Natural killer cell (primary cell): ENCODE results near the gene TPGS1. TPM values are rescaled to one million over a fixed set of nuclear protein-coding genes. Genes with fewer than 3 reads are reported as not detected.

Experiments used
- ATAC-seq, 3 donors: fragments of 150-1000 bp in 2 of 3; fragments of 200-7000 bp in 1 of 3; cut with Tn5 transposase; 1 replicate in 1 of 3; 2 replicates in 2 of 3; pipeline ENCODE4 v1.10.0; 2021; ENCODE audit warnings: mild to moderate bottlenecking in 2 of 3, moderate library complexity in 2 of 3
- DNase-seq, 2 donors: peaks; one replicate each; pipeline versions ENCODE4 v3.0.0 to v3.0.0-alpha.2; 2013 to 2021; ENCODE audit warnings: mixed read lengths in 1 of 2
- H3K27ac ChIP-seq: one replicate; pipeline ENCODE4 v1.5.1; 2013; ENCODE audit warnings: mild to moderate bottlenecking, low read length
- H3K27me3 ChIP-seq: one replicate; pipeline ENCODE4 v1.6.1; 2013; ENCODE audit warnings: low read length; ENCODE audit not compliant: control insufficient read depth, insufficient read depth
- H3K36me3 ChIP-seq: one replicate; pipeline ENCODE4 v1.6.1; 2013; ENCODE audit warnings: low read length; ENCODE audit not compliant: control insufficient read depth, insufficient read depth
- H3K4me1 ChIP-seq: one replicate; pipeline ENCODE4 v1.6.1; 2013; ENCODE audit warnings: low read length; ENCODE audit not compliant: control insufficient read depth, insufficient read depth
- H3K4me3 ChIP-seq: one replicate; pipeline ENCODE4 v1.5.1; 2013; ENCODE audit warnings: low read length
- H3K9me3 ChIP-seq: one replicate; pipeline ENCODE4 v1.6.1; 2013; ENCODE audit warnings: low read length; ENCODE audit not compliant: control insufficient read depth, insufficient read depth
- H3K27ac Mint-ChIP-seq, 2 donors: one replicate each; pipeline ENCODE4 v1.8.0; 2022; ENCODE audit warnings: mild to moderate bottlenecking in 2 of 2, mixed read lengths in 2 of 2, moderate library complexity in 1 of 2
- H3K27me3 Mint-ChIP-seq, 2 donors: one replicate each; pipeline ENCODE4 v1.8.0; 2022; ENCODE audit warnings: low read depth in 2 of 2, mixed read lengths in 2 of 2
- H3K36me3 Mint-ChIP-seq: one replicate; pipeline ENCODE4 v1.8.0; 2022; ENCODE audit warnings: mixed read lengths
- H3K4me1 Mint-ChIP-seq, 2 donors: one replicate each; pipeline ENCODE4 v1.8.0; 2022; ENCODE audit warnings: mixed read lengths in 2 of 2
- H3K4me3 Mint-ChIP-seq: one replicate; pipeline ENCODE4 v1.8.0; 2022; ENCODE audit warnings: mild to moderate bottlenecking, moderate library complexity, mixed read lengths
- H3K9me3 Mint-ChIP-seq, 2 donors: one replicate each; pipeline ENCODE4 v1.8.0; 2022; ENCODE audit warnings: mixed read lengths in 2 of 2
- WGBS: methylation state at CpG from one replicate; pipeline ENCODE4 v1.1.7; 2013; ENCODE audit warnings: missing lambda C conversion rate; ENCODE audit not compliant: insufficient coverage; 5-methylcytosine and 5-hydroxymethylcytosine counted together
- intact Hi-C: fragments of 100-400 bp; cut with micrococcal nuclease; formaldehyde crosslinking; loops from one replicate; pipeline ENCODE4 v1.14.2; 2022
- total RNA-seq, 4 donors: library from RNA; stranded (reverse); fragments of 120-200 nt in 1 of 4; gene quantifications; one replicate each; pipeline versions ENCODE4 v1.2.3 to v1.2.4, GENCODE V29; 2013 to 2022
- TF ChIP-seq, protein P1 (sequence below): fragments of 200-600 bp; IDR thresholded peaks from one replicate; pipeline ENCODE4 v1.8.0; 2022; ENCODE audit warnings: antibody characterized with exemption

Gene TPGS1
- total RNA-seq, 3 donors from 2014 or later (not counting 1 experiment from before 2014, with no cell fraction given) = 18.7 to 20.6 (median 18.9) TPM

DNA sequence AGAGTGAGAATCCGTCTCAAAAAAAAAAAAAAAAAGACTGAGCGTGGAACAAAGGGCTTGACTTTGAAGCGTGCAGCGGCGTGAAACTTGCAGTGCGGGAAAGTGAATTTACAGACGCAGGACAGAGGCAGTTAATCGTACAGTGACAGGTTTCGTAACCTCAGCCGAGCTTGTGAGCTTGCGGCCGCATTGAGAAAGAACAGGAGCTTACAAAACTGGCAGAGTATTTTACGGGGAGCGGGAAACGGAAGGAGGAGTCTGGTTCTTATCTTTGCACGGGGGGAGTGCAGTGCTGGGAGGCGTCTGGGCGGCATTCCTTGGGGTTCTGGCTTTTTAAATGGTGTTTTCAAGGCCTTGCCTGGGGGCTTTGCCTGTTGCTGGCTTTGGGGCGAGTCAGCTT lies 59.1 kb downstream of the TPGS1 start:
- H3K27ac ChIP-seq = no peak overlapping the region
- Mint-ChIP-seq H3K36me3 (no peaks in the 10 kb centered on the region), H3K9me3 (no peaks in the 10 kb centered on the region), H3K27ac (no peak overlapping the region), H3K4me1 (peaks cover 7 to 11% of the 10 kb centered on the region in 2 donors), H3K27me3 (no peaks in the 10 kb centered on the region), H3K4me3 (peak overlapping the region; percentile 28)
- H3K4me1 ChIP-seq = peaks cover 7% of the 10 kb centered on the region
- DNase-seq (peak in 1 of 2 donors; percentile 12), ATAC-seq (peak in 1 of 3 donors; percentile 35)
- H3K9me3 ChIP-seq = no peaks in the 10 kb centered on the region
- 92% methylated on average over 18 of the region's 19 CpGs for WGBS
- TF ChIP-seq, protein P1, sequence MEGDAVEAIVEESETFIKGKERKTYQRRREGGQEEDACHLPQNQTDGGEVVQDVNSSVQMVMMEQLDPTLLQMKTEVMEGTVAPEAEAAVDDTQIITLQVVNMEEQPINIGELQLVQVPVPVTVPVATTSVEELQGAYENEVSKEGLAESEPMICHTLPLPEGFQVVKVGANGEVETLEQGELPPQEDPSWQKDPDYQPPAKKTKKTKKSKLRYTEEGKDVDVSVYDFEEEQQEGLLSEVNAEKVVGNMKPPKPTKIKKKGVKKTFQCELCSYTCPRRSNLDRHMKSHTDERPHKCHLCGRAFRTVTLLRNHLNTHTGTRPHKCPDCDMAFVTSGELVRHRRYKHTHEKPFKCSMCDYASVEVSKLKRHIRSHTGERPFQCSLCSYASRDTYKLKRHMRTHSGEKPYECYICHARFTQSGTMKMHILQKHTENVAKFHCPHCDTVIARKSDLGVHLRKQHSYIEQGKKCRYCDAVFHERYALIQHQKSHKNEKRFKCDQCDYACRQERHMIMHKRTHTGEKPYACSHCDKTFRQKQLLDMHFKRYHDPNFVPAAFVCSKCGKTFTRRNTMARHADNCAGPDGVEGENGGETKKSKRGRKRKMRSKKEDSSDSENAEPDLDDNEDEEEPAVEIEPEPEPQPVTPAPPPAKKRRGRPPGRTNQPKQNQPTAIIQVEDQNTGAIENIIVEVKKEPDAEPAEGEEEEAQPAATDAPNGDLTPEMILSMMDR = no peak
- no peak overlapping the region for H3K4me3 ChIP-seq
- intact Hi-C loops = no loop called here
- no peaks in the 10 kb centered on the region for H3K27me3 ChIP-seq
- no peaks in the 10 kb centered on the region for H3K36me3 ChIP-seq

DNA sequence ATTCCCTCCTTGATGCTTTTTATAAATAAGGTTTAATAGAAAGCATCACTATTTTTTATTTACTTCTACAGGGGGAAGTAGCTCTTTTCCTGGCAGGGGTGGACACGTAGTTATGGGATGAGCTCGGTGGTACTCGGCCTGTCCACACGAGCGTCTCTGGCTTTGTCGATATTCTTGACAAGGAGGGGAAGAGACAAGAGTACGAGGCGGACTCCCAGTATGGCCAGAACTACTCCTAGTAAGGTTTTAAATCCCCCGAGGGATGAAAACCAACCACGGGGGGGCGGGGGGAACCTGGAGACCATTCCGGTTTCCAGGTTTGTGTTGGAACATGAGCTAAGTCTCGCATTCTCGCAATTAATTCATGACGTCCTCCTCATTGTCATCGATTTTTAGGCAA lies 59.5 kb downstream of the TPGS1 start:
- H3K4me1 Mint-ChIP-seq = peaks cover 12 to 16% of the 10 kb centered on the region in 2 donors
- Histone ChIP-seq H3K4me1 (peaks cover 11% of the 10 kb centered on the region), H3K27me3 (no peaks in the 10 kb centered on the region), H3K27ac (no peak overlapping the region), H3K9me3 (no peaks in the 10 kb centered on the region), H3K4me3 (no peak overlapping the region), H3K36me3 (no peaks in the 10 kb centered on the region)
- H3K27ac Mint-ChIP-seq = no peak overlapping the region
- ATAC-seq (no peak), DNase-seq (no peak)
- no peaks in the 10 kb centered on the region for H3K9me3 Mint-ChIP-seq
- H3K36me3 Mint-ChIP-seq = no peaks in the 10 kb centered on the region
- WGBS = 89% methylated on average over 16 of the region's 16 CpGs
- intact Hi-C loops = no loop called here
- TF ChIP-seq, protein P1 = no peak
- H3K27me3 Mint-ChIP-seq = no peaks in the 10 kb centered on the region
- no peak overlapping the region for H3K4me3 Mint-ChIP-seq

DNA sequence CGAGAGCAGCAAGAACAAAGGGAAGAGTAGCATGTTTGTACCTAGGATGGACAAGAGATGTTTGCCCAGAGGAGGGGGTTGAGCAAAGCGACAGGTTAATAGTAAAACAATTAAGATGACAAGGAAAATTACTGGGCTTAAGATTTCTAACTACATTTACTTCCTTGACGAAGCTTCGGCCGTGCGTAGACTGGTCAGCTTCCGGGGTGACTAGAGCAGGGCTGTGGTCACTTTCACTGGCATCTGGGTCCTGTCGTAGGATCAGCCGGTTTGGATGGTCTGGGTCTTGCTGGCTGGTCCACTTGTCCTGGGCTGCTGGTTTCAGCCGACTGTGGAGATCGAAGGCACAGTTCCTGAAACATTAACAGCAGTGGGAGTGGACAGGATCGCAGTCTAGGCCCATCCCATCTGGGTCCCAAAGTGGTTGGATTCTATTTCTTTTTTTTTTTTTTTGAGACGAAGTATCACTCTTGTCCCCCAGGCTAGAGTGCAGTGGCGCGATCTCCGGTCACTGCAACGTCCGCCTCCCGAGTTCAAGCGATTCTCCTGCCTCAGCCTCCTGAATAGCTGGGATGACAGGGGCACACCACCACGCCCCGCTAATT lies 60.1 kb downstream of the TPGS1 start:
- Histone ChIP-seq H3K36me3 (no peaks in the 10 kb centered on the region), H3K9me3 (no peaks in the 10 kb centered on the region), H3K4me1 (peaks cover 11% of the 10 kb centered on the region), H3K27ac (no peak overlapping the region), H3K4me3 (no peak overlapping the region), H3K27me3 (no peaks in the 10 kb centered on the region)
- Mint-ChIP-seq H3K4me1 (peaks cover 16 to 20% of the 10 kb centered on the region in 2 donors), H3K27me3 (no peaks in the 10 kb centered on the region), H3K9me3 (no peaks in the 10 kb centered on the region), H3K4me3 (no peak overlapping the region), H3K27ac (no peak overlapping the region), H3K36me3 (no peaks in the 10 kb centered on the region)
- 95% methylated on average over 22 of the region's 22 CpGs for WGBS
- ATAC-seq (no peak), DNase-seq (no peak)
- intact Hi-C loops = no loop called here
- TF ChIP-seq, protein P1 = no peak

Other genes with a start within 250 kb of the TPGS1 start
- gene PLPP2, start 216.1 kb upstream of the TPGS1 start, total RNA-seq = 1 to 10 TPM in 2 of 3 donors, under 1 TPM in 1; 0.85 to 6.2 (median 1.0) TPM
- 10 to 100 TPM; 14.8 to 17.7 (median 15.4) TPM for gene MIER2, start 162.7 kb upstream of the TPGS1 start, total RNA-seq
- not detected for gene C2CD4C, start 98.3 kb upstream of the TPGS1 start, total RNA-seq
- gene SHC2, start 46.5 kb upstream of the TPGS1 start, total RNA-seq = under 1 TPM in 1 of 3 donors, not detected in 2; 0.75 TPM
- under 1 TPM in 2 of 3 donors, not detected in 1; 0.43 to 0.54 TPM for gene MADCAM1, start 11.0 kb upstream of the TPGS1 start, total RNA-seq
- 100 to 1,000 TPM in 2 of 3 donors, 10 to 100 TPM in 1; 68.5 to 114 (median 101) TPM for gene CDC34, start 24.3 kb downstream of the TPGS1 start, total RNA-seq
- 100 to 1,000 TPM; 186 to 286 (median 253) TPM for gene GZMM, start 36.6 kb downstream of the TPGS1 start, total RNA-seq
- gene BSG, start 65.1 kb downstream of the TPGS1 start, total RNA-seq = 100 to 1,000 TPM; 229 to 248 (median 236) TPM
- 1 to 10 TPM in 2 of 3 donors, under 1 TPM in 1; 0.96 to 1.6 (median 1.1) TPM for gene HCN2, start 82.4 kb downstream of the TPGS1 start, total RNA-seq
- 10 to 100 TPM; 57.2 to 58.5 (median 57.6) TPM for gene POLRMT, start 126.0 kb downstream of the TPGS1 start, total RNA-seq
- gene FGF22, start 132.4 kb downstream of the TPGS1 start, total RNA-seq = under 1 TPM; 0.31 to 0.58 (median 0.41) TPM
- 100 to 1,000 TPM; 119 to 149 (median 146) TPM for gene RNF126, start 155.7 kb downstream of the TPGS1 start, total RNA-seq
- 1 to 10 TPM; 1.5 to 1.9 (median 1.5) TPM for gene FSTL3, start 168.9 kb downstream of the TPGS1 start, total RNA-seq
- gene PRSS57, start 188.0 kb downstream of the TPGS1 start, total RNA-seq = 10 to 100 TPM in 1 of 3 donors, 1 to 10 TPM in 2; 1.5 to 11.7 (median 4.5) TPM
- gene PALM, start 201.4 kb downstream of the TPGS1 start, total RNA-seq = 1 to 10 TPM in 1 of 3 donors, under 1 TPM in 1, not detected in 1; 0.59 to 1.0 TPM
- not detected for gene MISP, start 243.6 kb downstream of the TPGS1 start, total RNA-seq